SK-N-SH (cell line): ENCODE measurements around the gene RAMP1. TPM values are rescaled to one million over a fixed set of nuclear protein-coding genes. Genes with fewer than 3 reads are reported as not detected.

ENCODE experiments used
- CTCF ChIA-PET: fragments of 300-600, 350-600 bp; formaldehyde crosslinking; extraction: SDS; loops from one replicate; lab custom pipeline; 2021; lab: Yijun Ruan, JAX
- POLR2A ChIA-PET: fragments of 350-600 bp; sonication (Branson Sonifier 250); formaldehyde crosslinking; extraction: SDS; loops from one replicate; lab custom pipeline; 2020; ENCODE audit warnings: antibody characterized with exemption, inconsistent platforms; lab: Yijun Ruan, JAX
- DNase-seq: peaks from one replicate; pipeline ENCODE4 v3.0.0; 2012
- H2AFZ ChIP-seq: fragments of 200-600 bp; sonication (generic); 2 replicates; pipeline ENCODE4 v1.8.1; 2016; ENCODE audit warnings: antibody characterized with exemption, mild to moderate bottlenecking, low read depth
- H3F3A ChIP-seq: fragments of 200-600 bp; sonication (generic); replicated peaks from 2 replicates; pipeline ENCODE3; 2016; ENCODE audit warnings: antibody characterized with exemption, mild to moderate bottlenecking; ENCODE audit not compliant: insufficient read depth
- H3K27ac ChIP-seq, 2 experiments: fragments of 200-500 bp in 1 of 2; fragments of 200-600 bp in 1 of 2; sonication (Bioruptor generic) in 1 of 2; sonication (generic), shearing (Covaris generic) in 1 of 2; 2 replicates each; pipeline versions ENCODE4 v1.5.1 to v1.6.1; 2014 to 2016; ENCODE audit warnings: low read depth in 2 of 2, inconsistent platforms in 1 of 2, low read length in 1 of 2, mild to moderate bottlenecking in 1 of 2, mixed read lengths in 1 of 2
- H3K27me3 ChIP-seq: fragments of 200-600 bp; sonication (generic), shearing (Covaris generic); 2 replicates; pipeline ENCODE4 v1.6.1; 2016; ENCODE audit warnings: mixed run types; ENCODE audit not compliant: insufficient read depth
- H3K36me3 ChIP-seq, 2 experiments: fragments of 200-500 bp in 1 of 2; fragments of 200-600 bp in 1 of 2; sonication (Bioruptor generic) in 1 of 2; sonication (generic) in 1 of 2; replicated peaks in 1 of 2; 2 replicates each; pipeline versions ENCODE3 to v1.5.1; 2014 to 2016; ENCODE audit warnings: low read length in 1 of 2, mild to moderate bottlenecking in 1 of 2; ENCODE audit not compliant: insufficient read depth in 2 of 2, control insufficient read depth in 1 of 2
- H3K4me1 ChIP-seq, 2 experiments: fragments of 200-500 bp in 1 of 2; fragments of 200-600 bp in 1 of 2; sonication (Bioruptor generic) in 1 of 2; sonication (generic), shearing (Covaris generic) in 1 of 2; 2 replicates each; pipeline versions ENCODE4 v1.5.1 to v1.6.1; 2014 to 2016; ENCODE audit warnings: low read depth in 1 of 2, low read length in 1 of 2, mixed run types in 1 of 2; ENCODE audit not compliant: insufficient read depth in 2 of 2, control insufficient read depth in 1 of 2
- H3K4me2 ChIP-seq: fragments of 200-600 bp; sonication (generic), shearing (Covaris generic); 2 replicates; pipeline ENCODE4 v1.6.1; 2017; ENCODE audit warnings: mixed run types
- H3K4me3 ChIP-seq, 2 experiments: fragments of 200-500 bp in 1 of 2; fragments of 200-600 bp in 1 of 2; sonication (Bioruptor generic) in 1 of 2; sonication (generic), shearing (Covaris generic) in 1 of 2; 2 replicates each; pipeline versions ENCODE4 v1.5.1 to v1.8.1; 2014 to 2016; ENCODE audit warnings: low read depth in 2 of 2, inconsistent platforms in 1 of 2, low read length in 1 of 2, mild to moderate bottlenecking in 1 of 2, mixed read lengths in 1 of 2, moderate library complexity in 1 of 2
- H3K79me2 ChIP-seq: fragments of 200-600 bp; sonication (generic); 2 replicates; pipeline ENCODE4 v1.8.1; 2017; ENCODE audit warnings: mild to moderate bottlenecking; ENCODE audit not compliant: insufficient read depth
- H3K9ac ChIP-seq: fragments of 200-600 bp; sonication (generic); 2 replicates; pipeline ENCODE4 v1.6.1; 2017; ENCODE audit warnings: mixed run types
- H3K9me2 ChIP-seq: fragments of 200-600 bp; sonication (generic); 2 replicates; pipeline ENCODE4 v1.6.1; 2017; ENCODE audit warnings: mixed run types
- H3K9me3 ChIP-seq: fragments of 200-600 bp; sonication (generic); 2 replicates; pipeline ENCODE4 v1.6.1; 2017; ENCODE audit warnings: mixed run types, mild to moderate bottlenecking, moderate library complexity
- H4K20me1 ChIP-seq: fragments of 200-600 bp; sonication (generic); 2 replicates; pipeline ENCODE4 v1.6.1; 2017; ENCODE audit warnings: mild to moderate bottlenecking, mixed run types; ENCODE audit not compliant: insufficient read depth
- CTCF ChIP-seq: fragments of 200-600 bp; sonication (generic); IDR thresholded peaks from 2 replicates; pipeline ENCODE4 v1.6.1; 2017; ENCODE audit warnings: antibody characterized with exemption, mild to moderate bottlenecking, moderate library complexity
- ELF1 ChIP-seq: IDR thresholded peaks from 2 replicates; pipeline ENCODE4 v1.4.0; 2012
- EP300 ChIP-seq, 2 experiments: IDR thresholded peaks; 2 replicates each; pipeline versions ENCODE4 v1.4.0 to v1.6.1; 2012; ENCODE audit warnings: borderline replicate concordance in 1 of 2, low read depth in 1 of 2, low read length in 1 of 2
- EZH2phosphoT487 ChIP-seq: fragments of 200-600 bp; sonication (generic); IDR thresholded peaks from 2 replicates; pipeline ENCODE4 v1.6.1; 2017; ENCODE audit warnings: low read depth, mixed run types, mild to moderate bottlenecking, antibody characterized with exemption, moderate library complexity, borderline replicate concordance
- FOXJ3 ChIP-seq: sonication (generic); formaldehyde crosslinking; IDR thresholded peaks from 2 replicates; pipeline ENCODE4 v1.5.1; 2020; ENCODE audit warnings: mild to moderate bottlenecking, missing genetic modification reagents
- FOXM1 ChIP-seq: IDR thresholded peaks from 2 replicates; pipeline ENCODE4 v1.4.0; 2012; ENCODE audit warnings: low read depth, mild to moderate bottlenecking
- GABPA ChIP-seq: IDR thresholded peaks from 2 replicates; pipeline ENCODE4 v1.4.0; 2012; ENCODE audit warnings: low read depth, mild to moderate bottlenecking
- MAX ChIP-seq: IDR thresholded peaks from 2 replicates; pipeline ENCODE4 v1.4.0; 2012; ENCODE audit warnings: low read depth
- NRF1 ChIP-seq: IDR thresholded peaks from 2 replicates; pipeline ENCODE4 v1.6.1; 2012; ENCODE audit warnings: low read depth, mild to moderate bottlenecking, low read length
- PBX3 ChIP-seq: IDR thresholded peaks from 2 replicates; pipeline ENCODE4; 2012
- RAD21 ChIP-seq: IDR thresholded peaks from 2 replicates; pipeline ENCODE4 v1.6.1; 2012; ENCODE audit warnings: mild to moderate bottlenecking, low read length
- REST ChIP-seq: IDR thresholded peaks from 2 replicates; pipeline ENCODE4 v1.6.1; 2012; ENCODE audit warnings: mild to moderate bottlenecking, low read depth, low read length, moderate library complexity
- RXRA ChIP-seq: IDR thresholded peaks from 2 replicates; pipeline ENCODE4 v1.4.0; 2012; ENCODE audit warnings: low read depth, mild to moderate bottlenecking, borderline replicate concordance
- SIN3A ChIP-seq: IDR thresholded peaks from 2 replicates; pipeline ENCODE4 v1.6.1; 2012; ENCODE audit warnings: low read depth, mild to moderate bottlenecking, low read length, moderate library complexity, borderline replicate concordance
- TAF1 ChIP-seq: IDR thresholded peaks from 2 replicates; pipeline ENCODE4 v1.6.1; 2012; ENCODE audit warnings: low read depth, mild to moderate bottlenecking, low read length, moderate library complexity, borderline replicate concordance
- TCF12 ChIP-seq: IDR thresholded peaks from 2 replicates; pipeline ENCODE4 v1.4.0; 2012
- TEAD4 ChIP-seq: IDR thresholded peaks from 2 replicates; pipeline ENCODE4 v1.4.0; 2012; ENCODE audit warnings: mild to moderate bottlenecking, borderline replicate concordance; ENCODE audit not compliant: insufficient read depth
- USF2 ChIP-seq: fragments of 150-350 bp; IDR thresholded peaks from 2 replicates; pipeline ENCODE4 v1.6.1; 2017; ENCODE audit warnings: antibody characterized with exemption, low read length, low read depth, borderline replicate concordance
- YY1 ChIP-seq: IDR thresholded peaks from 2 replicates; pipeline ENCODE4 v1.4.0; 2012; ENCODE audit warnings: low read depth, mild to moderate bottlenecking
- WGBS: methylation state at CpG from one replicate; pipeline ENCODE4 v1.1.6; 2017; ENCODE audit warnings: low lambda C conversion rate; 5-methylcytosine and 5-hydroxymethylcytosine counted together
- polyA plus RNA-seq, 3 experiments: library from polyadenylated mRNA; depleted of rRNA; stranded (reverse); fragments of >200 nt; gene quantifications; 2 replicates each; pipeline ENCODE4 v1.2.3, GENCODE V29; 2012

The RAMP1 gene
- polyA plus RNA-seq, 1 of the 3 experiments (the other 2 are of a cell fraction): 27.9 TPM

GRCh38 chr2:237879058-237879430, 19.6 kb downstream of the RAMP1 start:
- Histone ChIP-seq H3K27ac (peak overlapping the region in 1 of 2 experiments; percentile 79; a peak in 2 of 4 replicates), H3F3A (no peaks in the 10 kb centered on the region), H3K9me3 (no peaks in the 10 kb centered on the region), H2AFZ (peak overlapping the region; percentile 22; the same call in 1 of the 2 replicates), H3K36me3 (peaks cover 0 to 2% of the 10 kb centered on the region in 2 experiments), H3K9me2 (no peaks in the 10 kb centered on the region), H3K27me3 (no peaks in the 10 kb centered on the region), H4K20me1 (no peaks in the 10 kb centered on the region), H3K9ac (no peak overlapping the region), H3K4me3 (no peak overlapping the region), H3K79me2 (no peaks in the 10 kb centered on the region), H3K4me2 (no peak overlapping the region), H3K4me1 (peaks cover 10 to 75% of the 10 kb centered on the region in 2 experiments; a peak in 3 of 4 replicates)
- DNase-seq: no peak
- ChIA-PET CTCF (interaction anchor here (1.1 kb wide), 1 partner anchor 13 kb away, joined by 3 read pairs; no protein-coding TSS in a partner anchor), POLR2A (no interaction called here)
- 85% methylated on average over 5 of the region's 5 CpGs for WGBS
- TF ChIP-seq EP300 (IDR thresholded peaks at IDR 0.05; ENCODE audit: borderline replicate concordance in 1 of 2, low read depth in 1 of 2, low read length in 1 of 2): no peak
- no peak for TF ChIP-seq SIN3A
- no peak for TF ChIP-seq TCF12
- no peak for TF ChIP-seq MAX
- TF ChIP-seq RAD21: no peak
- TF ChIP-seq TEAD4: no peak
- no peak for TF ChIP-seq REST
- no peak for TF ChIP-seq ELF1
- TF ChIP-seq EZH2phosphoT487: no peak
- TF ChIP-seq CTCF: no peak
- no peak for TF ChIP-seq PBX3
- TF ChIP-seq FOXM1: no peak
- TF ChIP-seq YY1: no peak
- TF ChIP-seq NRF1: no peak
- no peak for TF ChIP-seq USF2
- TF ChIP-seq RXRA: no peak
- TF ChIP-seq GABPA: no peak
- TF ChIP-seq FOXJ3 (CRISPR knock-in tag): no peak
- TF ChIP-seq TAF1: no peak
